Measurements from ENCODE around the gene SCARB1. TPM values are rescaled to one million over a fixed set of nuclear protein-coding genes. Genes with fewer than 3 reads are reported as not detected.

The SCARB1 gene
- total RNA-seq, 4 donors from 2014 or later = 18.6 to 41.8 (median 26.7) TPM

DNA sequence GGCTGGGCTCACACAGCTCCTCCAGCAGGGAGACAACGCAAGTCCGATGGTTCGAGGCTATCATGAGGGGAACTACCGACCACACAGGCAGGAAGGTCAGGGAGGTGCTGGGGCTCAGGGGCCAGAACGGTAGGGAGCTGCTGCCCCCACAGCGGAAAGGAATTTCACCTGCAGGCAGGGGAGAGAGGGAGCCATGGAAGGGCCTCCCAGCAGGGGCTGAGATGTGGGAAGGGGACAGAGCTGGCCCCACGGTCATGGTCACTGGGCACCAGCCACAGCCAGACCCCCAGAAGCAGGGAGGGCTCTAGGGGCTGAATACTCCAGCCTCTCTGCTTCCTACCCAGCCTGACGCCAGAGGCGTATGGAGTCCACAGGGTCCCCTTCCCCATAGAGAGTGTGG lies 103.1 kb downstream of the SCARB1 start:
- 90 to 91% methylated on average over 7 to 8 of the region's 9 CpGs for WGBS, 2 donors
- no peak for TF ChIP-seq POLR2A (IDR thresholded peaks at IDR 0.05)
- no peak for DNase-seq (ENCODE audit: low spot score in 2 of 2)
- no peak overlapping the region for H3K4me3 ChIP-seq (ENCODE audit: low read depth, poor library complexity, severe bottlenecking)
- intact Hi-C loops (cut with DNase I; ENCODE audit: low total_unique reads) = loop anchor here (10.0 kb wide), 2 partner anchors 196 to 416 kb away; partner anchors contain the start of gene NCOR2

GRCh38 chr12:124759841-124760503 lies 103.7 kb downstream of the SCARB1 start:
- no peak for DNase-seq (ENCODE audit: low spot score in 2 of 2)
- intact Hi-C loops (cut with DNase I; ENCODE audit: low total_unique reads) = loop anchor here (10.0 kb wide), 2 partner anchors 195 to 415 kb away; partner anchors contain the start of gene NCOR2
- WGBS, 2 donors = 67 to 73% methylated on average over 15 of the region's 15 CpGs
- no peak for TF ChIP-seq CTCF (IDR thresholded peaks at IDR 0.05)
- TF ChIP-seq POLR2A (IDR thresholded peaks at IDR 0.05) = no peak
- no peak overlapping the region for H3K4me3 ChIP-seq (ENCODE audit: low read depth, poor library complexity, severe bottlenecking)

GRCh38 chr12:124758266-124759220 lies 105.1 kb downstream of the SCARB1 start:
- no peak overlapping the region for H3K4me3 ChIP-seq (ENCODE audit: low read depth, poor library complexity, severe bottlenecking)
- no peak for TF ChIP-seq CTCF (IDR thresholded peaks at IDR 0.05)
- no peak for TF ChIP-seq POLR2A (IDR thresholded peaks at IDR 0.05)
- intact Hi-C loops (cut with DNase I; ENCODE audit: low total_unique reads) = no loop called here
- WGBS, 2 donors = 54 to 55% methylated on average over 23 to 32 of the region's 32 CpGs
- no peak for DNase-seq (ENCODE audit: low spot score in 2 of 2)

DNA sequence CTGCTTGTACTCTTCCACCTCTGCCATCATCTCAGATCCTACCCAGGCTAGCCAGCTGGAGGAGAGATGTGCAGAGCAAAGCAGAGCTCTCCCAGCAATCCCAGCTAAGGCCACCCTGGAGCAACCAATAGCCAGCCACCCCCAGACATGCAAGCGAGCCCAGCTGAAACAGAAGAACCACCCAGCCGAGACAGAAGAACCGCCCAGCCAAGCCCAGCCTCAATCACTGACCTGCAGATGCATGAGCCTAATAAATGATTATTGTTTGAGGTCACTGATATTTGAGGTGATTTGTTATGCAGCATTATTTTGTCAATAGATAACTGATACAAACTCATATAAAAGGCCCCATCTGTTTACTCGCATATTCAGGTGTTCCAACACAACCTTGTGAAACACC lies 106.3 kb downstream of the SCARB1 start:
- no peak for TF ChIP-seq CTCF (IDR thresholded peaks at IDR 0.05)
- no peak for TF ChIP-seq POLR2A (IDR thresholded peaks at IDR 0.05)
- no peak for DNase-seq (ENCODE audit: low spot score in 2 of 2)
- intact Hi-C loops (cut with DNase I; ENCODE audit: low total_unique reads) = no loop called here
- WGBS, 2 donors = 96 to 97% methylated on average over 4 of the region's 4 CpGs
- H3K4me3 ChIP-seq (ENCODE audit: low read depth, poor library complexity, severe bottlenecking) = no peak overlapping the region

- intact Hi-C loops (cut with DNase I; ENCODE audit: low total_unique reads) = no loop called here
- 90 to 94% methylated on average over 3 of the region's 3 CpGs for WGBS, 2 donors
- TF ChIP-seq POLR2A (IDR thresholded peaks at IDR 0.05) = no peak
- no peak for TF ChIP-seq CTCF (IDR thresholded peaks at IDR 0.05)
- DNase-seq (ENCODE audit: low spot score in 2 of 2) = no peak
- H3K4me3 ChIP-seq (ENCODE audit: low read depth, poor library complexity, severe bottlenecking) = no peak overlapping the region
These were observed 106.9 kb downstream of the SCARB1 start for GRCh38 chr12:124756760-124757159.

- TF ChIP-seq POLR2A (IDR thresholded peaks at IDR 0.05) = no peak
- TF ChIP-seq CTCF (IDR thresholded peaks at IDR 0.05) = no peak
- intact Hi-C loops (cut with DNase I; ENCODE audit: low total_unique reads) = no loop called here
- DNase-seq (ENCODE audit: low spot score in 2 of 2) = no peak
- 72 to 88% methylated on average over 6 of the region's 6 CpGs for WGBS, 2 donors
- H3K4me3 ChIP-seq (ENCODE audit: low read depth, poor library complexity, severe bottlenecking) = no peak overlapping the region
These were observed 107.5 kb downstream of the SCARB1 start for GRCh38 chr12:124756166-124756565.

Measured in lower leg skin (tissue), 4 donors.